ENCODE data around the gene PRKAG2. TPM values are rescaled to one million over a fixed set of nuclear protein-coding genes. Genes with fewer than 3 reads are reported as not detected.

Gene PRKAG2
- total and polyA plus RNA-seq, 8 donors = 7.4 to 16.7 (median 9.2) TPM

DNA sequence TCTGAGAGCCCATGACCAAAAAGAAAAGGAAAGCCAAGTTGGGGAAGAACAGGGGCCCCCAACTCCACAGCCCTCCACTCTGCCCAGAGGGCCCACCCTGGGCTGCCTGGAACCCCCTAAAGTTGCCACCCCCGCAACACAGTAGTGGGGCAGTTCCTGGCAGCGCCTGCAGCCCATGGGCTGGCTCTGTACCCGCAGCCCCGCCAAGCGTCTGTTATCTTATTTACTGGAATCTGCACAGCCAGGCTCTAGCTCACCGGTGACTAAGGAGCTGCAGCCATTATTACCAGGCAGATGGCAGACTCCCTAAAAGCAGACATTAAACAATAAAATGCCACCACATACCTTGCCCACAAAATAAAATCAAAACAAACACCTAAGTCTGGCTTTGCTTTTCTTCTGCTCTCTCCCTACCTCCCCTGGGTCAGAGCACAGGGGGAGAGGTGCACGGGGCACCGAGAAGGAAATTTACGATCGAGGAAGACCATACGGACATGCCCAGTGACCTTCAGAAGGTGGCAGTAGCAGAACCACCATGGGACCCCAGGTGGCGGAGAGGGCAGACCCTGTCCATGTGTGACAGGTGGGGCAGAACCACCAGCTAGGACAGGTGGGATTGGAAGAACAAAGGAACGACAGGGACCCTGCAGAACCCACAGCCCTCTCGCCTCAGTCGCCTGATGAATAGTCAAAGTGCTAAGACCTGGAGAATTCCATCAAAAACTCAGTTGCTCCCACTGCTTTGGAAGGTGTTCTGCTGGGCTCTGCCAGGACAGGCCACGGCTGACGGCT lies 66.3 kb downstream of the PRKAG2 start:
- Histone ChIP-seq H3K27me3 (no peaks in the 10 kb centered on the region), H3K36me3 (no peaks in the 10 kb centered on the region), H3K4me3 (peak overlapping the region in 1 of 4 donors; percentile 4), H3K9me3 (no peaks in the 10 kb centered on the region), H3K4me1 (peaks cover 0 to 19% (median 5%) of the 10 kb centered on the region in 3 donors), H3K27ac (peak overlapping the region in 2 of 4 donors; percentile 40 to 42)
- FAIRE-seq (no peak), DNase-seq (peak in 4 of 6 donors; percentile 37 to 68 (median 50)), ATAC-seq (peak; percentile 67 to 89 (median 81))
- TF ChIP-seq, protein P1, sequence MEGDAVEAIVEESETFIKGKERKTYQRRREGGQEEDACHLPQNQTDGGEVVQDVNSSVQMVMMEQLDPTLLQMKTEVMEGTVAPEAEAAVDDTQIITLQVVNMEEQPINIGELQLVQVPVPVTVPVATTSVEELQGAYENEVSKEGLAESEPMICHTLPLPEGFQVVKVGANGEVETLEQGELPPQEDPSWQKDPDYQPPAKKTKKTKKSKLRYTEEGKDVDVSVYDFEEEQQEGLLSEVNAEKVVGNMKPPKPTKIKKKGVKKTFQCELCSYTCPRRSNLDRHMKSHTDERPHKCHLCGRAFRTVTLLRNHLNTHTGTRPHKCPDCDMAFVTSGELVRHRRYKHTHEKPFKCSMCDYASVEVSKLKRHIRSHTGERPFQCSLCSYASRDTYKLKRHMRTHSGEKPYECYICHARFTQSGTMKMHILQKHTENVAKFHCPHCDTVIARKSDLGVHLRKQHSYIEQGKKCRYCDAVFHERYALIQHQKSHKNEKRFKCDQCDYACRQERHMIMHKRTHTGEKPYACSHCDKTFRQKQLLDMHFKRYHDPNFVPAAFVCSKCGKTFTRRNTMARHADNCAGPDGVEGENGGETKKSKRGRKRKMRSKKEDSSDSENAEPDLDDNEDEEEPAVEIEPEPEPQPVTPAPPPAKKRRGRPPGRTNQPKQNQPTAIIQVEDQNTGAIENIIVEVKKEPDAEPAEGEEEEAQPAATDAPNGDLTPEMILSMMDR (IDR thresholded peaks at IDR 0.05) = no peak
- 60 to 64% methylated on average over 17 of the region's 17 CpGs for WGBS, 2 donors
- intact Hi-C loops (cut with DNase I) = no loop called here

- Histone ChIP-seq H3K36me3 (no peaks in the 10 kb centered on the region), H3K9me3 (no peaks in the 10 kb centered on the region), H3K4me1 (peaks cover 0 to 19% (median 5%) of the 10 kb centered on the region in 3 donors), H3K27me3 (no peaks in the 10 kb centered on the region), H3K4me3 (no peak overlapping the region), H3K27ac (no peak overlapping the region)
- DNase-seq = no peak
- TF ChIP-seq, protein P1 (IDR thresholded peaks at IDR 0.05) = no peak
- no peak for FAIRE-seq
- 72 to 76% methylated on average over 5 of the region's 5 CpGs for WGBS, 2 donors
- no peak for ATAC-seq
- intact Hi-C loops (cut with DNase I) = no loop called here
Measured at GRCh38 chr7:151809864-151810170, 67.1 kb downstream of the PRKAG2 start.

DNA sequence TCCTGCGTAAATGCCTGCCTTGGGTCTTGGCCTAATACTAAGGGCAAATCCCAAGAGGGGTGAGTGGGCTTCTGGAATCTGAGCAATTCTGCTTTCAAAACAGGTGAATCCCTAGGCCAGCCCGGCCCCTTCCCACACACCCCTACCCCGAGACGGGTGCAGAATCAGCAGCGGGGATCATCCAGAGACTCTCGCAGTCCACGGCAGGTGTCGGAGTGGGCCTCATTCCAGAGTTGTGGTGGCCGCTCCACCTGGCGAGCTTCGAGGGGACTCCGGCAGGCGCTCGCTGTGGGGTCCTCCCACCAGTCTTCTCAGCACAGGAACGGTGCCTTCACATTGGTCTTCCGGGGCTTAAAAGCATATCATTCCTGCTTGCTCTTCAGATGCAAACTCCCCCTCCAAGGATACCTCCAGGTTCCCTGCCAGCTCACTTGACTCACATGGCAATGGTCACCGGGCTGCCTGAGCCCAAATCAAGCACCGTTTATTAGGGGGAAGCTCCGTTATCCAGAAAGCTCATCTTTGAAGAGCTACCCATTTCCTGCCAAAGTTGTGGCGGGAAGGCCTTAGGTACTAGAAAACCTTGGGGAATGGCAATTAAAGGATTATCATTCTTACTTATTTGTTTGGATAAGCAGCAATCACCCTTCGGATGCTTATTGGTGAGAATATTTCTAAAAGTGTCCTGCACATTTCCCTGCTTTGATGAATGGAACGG lies 67.6 kb downstream of the PRKAG2 start:
- Histone ChIP-seq H3K27me3 (no peaks in the 10 kb centered on the region), H3K9me3 (no peaks in the 10 kb centered on the region), H3K4me1 (peaks cover 0 to 19% (median 5%) of the 10 kb centered on the region in 3 donors), H3K27ac (no peak overlapping the region), H3K4me3 (no peak overlapping the region), H3K36me3 (no peaks in the 10 kb centered on the region)
- WGBS, 2 donors = 92 to 93% methylated on average over 22 of the region's 22 CpGs
- no peak for FAIRE-seq
- intact Hi-C loops (cut with DNase I) = no loop called here
- TF ChIP-seq, protein P1 (IDR thresholded peaks at IDR 0.05) = no peak
- ATAC-seq = no peak
- DNase-seq = no peak

GRCh38 chr7:151808400-151809145 lies 68.3 kb downstream of the PRKAG2 start:
- intact Hi-C loops (cut with DNase I) = no loop called here
- no peaks in the 10 kb centered on the region for H3K27me3 ChIP-seq
- H3K27ac ChIP-seq = no peak overlapping the region
- no peak overlapping the region for H3K4me3 ChIP-seq
- FAIRE-seq (no peak), DNase-seq (peak in 1 of 6 donors; percentile 59), ATAC-seq (peak in 2 of 4 donors; percentile 33 to 46)
- no peaks in the 10 kb centered on the region for H3K36me3 ChIP-seq
- H3K9me3 ChIP-seq = no peaks in the 10 kb centered on the region
- TF ChIP-seq, protein P1 (IDR thresholded peaks at IDR 0.05) = no peak
- peaks cover 0 to 19% (median 5%) of the 10 kb centered on the region in 3 donors for H3K4me1 ChIP-seq
- 88% methylated on average over 23 to 24 of the region's 24 CpGs for WGBS, 2 donors
